Measurements from ENCODE around the gene PPP1R3C.

Gene PPP1R3C

DNA sequence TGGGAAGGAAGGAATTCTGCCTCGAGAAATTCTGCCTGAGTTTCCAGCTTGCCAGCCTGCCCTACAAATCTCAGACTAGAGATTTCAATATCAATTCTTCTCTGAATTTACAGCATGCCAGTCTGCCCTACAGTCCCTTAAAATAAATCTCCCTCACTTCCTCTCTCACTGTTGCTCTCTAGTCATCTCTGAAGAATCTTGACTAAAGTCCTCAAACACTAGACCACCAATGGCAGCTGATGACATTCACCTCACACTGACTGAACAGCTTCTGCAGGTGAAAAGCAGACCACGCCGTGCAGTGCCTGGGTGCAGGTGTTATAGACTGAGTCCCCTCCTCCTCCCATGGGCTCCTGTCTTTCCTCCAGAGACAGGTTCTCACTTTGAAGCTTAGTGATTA lies 30.4 kb downstream of the PPP1R3C start:
- no peak for TF ChIP-seq CTCF (IDR thresholded peaks at IDR 0.05; ENCODE audit: low read depth, low read length, missing control alignments)
- H3K4me3 ChIP-seq (replicated peaks; ENCODE audit: low read depth, low read length), result no peak overlapping the region
- no peak for DNase-seq (ENCODE audit: extremely low read depth, low read depth)

DNA sequence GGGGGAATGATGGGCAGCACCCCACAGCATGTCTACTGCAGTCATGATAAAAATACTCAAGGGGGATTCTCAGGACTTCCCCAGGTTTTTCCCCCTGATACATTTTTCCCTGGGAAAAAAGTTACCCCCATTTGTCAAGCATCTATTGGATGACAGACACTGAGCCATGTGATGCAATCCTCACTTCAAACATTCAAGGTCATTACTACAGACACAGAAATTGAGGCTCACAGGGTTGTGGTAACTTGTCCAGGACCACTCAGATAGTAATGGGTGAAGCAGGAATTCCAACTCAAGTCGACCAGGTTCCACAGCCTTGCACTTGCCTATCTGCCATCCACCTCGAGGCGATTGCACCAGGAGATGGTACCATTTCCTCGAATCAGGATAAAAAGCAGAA lies 31.7 kb downstream of the PPP1R3C start:
- no peak for DNase-seq (ENCODE audit: extremely low read depth, low read depth)
- H3K4me3 ChIP-seq (replicated peaks; ENCODE audit: low read depth, low read length), result no peak overlapping the region
- no peak for TF ChIP-seq CTCF (IDR thresholded peaks at IDR 0.05; ENCODE audit: low read depth, low read length, missing control alignments)

DNA sequence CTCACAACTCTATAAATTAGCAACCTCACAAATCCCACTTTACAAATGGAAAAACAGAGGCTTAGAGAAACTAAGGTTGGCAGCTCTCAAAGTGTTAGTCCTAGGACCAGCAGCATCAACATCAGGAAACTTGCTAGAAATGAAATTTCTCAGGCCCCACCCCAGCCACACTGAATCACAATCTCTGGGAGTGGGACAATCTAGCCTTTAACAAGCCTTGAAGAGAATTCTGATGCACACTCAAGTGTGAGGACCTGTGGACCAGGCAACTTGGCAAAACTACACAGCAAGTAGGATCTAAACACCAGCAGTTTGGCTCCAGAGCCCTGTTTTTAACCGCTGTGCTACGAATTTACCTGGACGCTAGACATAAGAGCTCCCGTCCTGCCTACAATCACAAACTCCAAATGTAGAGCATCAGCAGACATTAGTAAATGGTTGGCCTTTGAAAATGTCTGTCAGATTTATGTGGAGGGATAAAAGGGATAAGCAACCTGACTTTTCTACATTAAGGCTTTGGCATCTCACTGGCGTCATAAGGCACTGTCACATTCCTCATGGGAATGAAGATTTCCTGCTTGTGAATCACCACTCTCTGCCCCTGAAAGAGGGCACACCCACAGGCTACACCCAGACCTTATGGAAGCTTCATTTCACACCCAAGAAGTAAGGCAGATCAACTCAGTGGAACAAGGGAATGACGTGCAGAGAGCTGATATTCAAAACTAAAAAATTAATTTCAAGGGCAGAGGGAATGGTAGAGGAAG lies 34.5 kb downstream of the PPP1R3C start:
- no peak for TF ChIP-seq CTCF (IDR thresholded peaks at IDR 0.05; ENCODE audit: low read depth, low read length, missing control alignments)
- H3K4me3 ChIP-seq (replicated peaks; ENCODE audit: low read depth, low read length), result no peak overlapping the region
- DNase-seq (ENCODE audit: extremely low read depth, low read depth), result peak; percentile 76

GRCh38 chr10:91597197-91597881 lies 35.5 kb downstream of the PPP1R3C start:
- DNase-seq (ENCODE audit: extremely low read depth, low read depth), result no peak
- H3K4me3 ChIP-seq (replicated peaks; ENCODE audit: low read depth, low read length), result no peak overlapping the region
- TF ChIP-seq CTCF (IDR thresholded peaks at IDR 0.05; ENCODE audit: low read depth, low read length, missing control alignments), result no peak

GRCh38 chr10:91596825-91597196 lies 36.1 kb downstream of the PPP1R3C start:
- TF ChIP-seq CTCF (IDR thresholded peaks at IDR 0.05; ENCODE audit: low read depth, low read length, missing control alignments), result no peak
- no peak overlapping the region for H3K4me3 ChIP-seq (replicated peaks; ENCODE audit: low read depth, low read length)
- no peak for DNase-seq (ENCODE audit: extremely low read depth, low read depth)

DNA sequence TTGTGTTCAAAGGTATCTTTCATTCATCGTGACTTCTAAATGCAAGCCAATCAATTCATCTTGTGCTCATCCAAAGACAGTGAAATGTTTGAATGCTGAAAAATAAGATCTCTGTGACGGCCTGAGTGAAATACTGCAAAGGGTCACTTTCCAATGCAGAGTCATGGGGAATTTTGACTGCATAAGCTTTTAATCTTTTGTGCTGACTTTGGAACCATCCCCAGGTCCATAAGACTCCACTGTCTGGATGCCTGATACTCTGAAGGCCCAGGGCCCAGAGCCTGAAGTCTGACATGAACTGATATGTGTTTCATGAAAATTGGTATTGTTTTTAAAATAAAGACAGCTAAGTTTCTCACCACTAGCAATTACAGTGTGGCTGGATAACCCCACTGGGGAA lies 39.0 kb downstream of the PPP1R3C start:
- H3K4me3 ChIP-seq (replicated peaks; ENCODE audit: low read depth, low read length), result no peak overlapping the region
- TF ChIP-seq CTCF (IDR thresholded peaks at IDR 0.05; ENCODE audit: low read depth, low read length, missing control alignments), result no peak
- no peak for DNase-seq (ENCODE audit: extremely low read depth, low read depth)

Measured in HFF-Myc (cell line).